GM19193 (cell line): ENCODE data around the gene MOB3B.

ENCODE experiments used
- POLR2A ChIP-seq: IDR thresholded peaks from 4 replicates; pipeline ENCODE4 v1.6.1; 2011; ENCODE audit not compliant: insufficient read depth, insufficient read length; ENCODE audit errors: extremely low read depth

The MOB3B gene

GRCh38 chr9:27352457-27353165 is 177.0 kb downstream of the MOB3B start:
- no peak for TF ChIP-seq POLR2A

- no peak for TF ChIP-seq POLR2A
Measured at GRCh38 chr9:27351438-27351837, 178.2 kb downstream of the MOB3B start.

GRCh38 chr9:27350382-27350976 is 179.1 kb downstream of the MOB3B start:
- no peak for TF ChIP-seq POLR2A

GRCh38 chr9:27349698-27350080 is 179.9 kb downstream of the MOB3B start:
- TF ChIP-seq POLR2A = no peak

DNA sequence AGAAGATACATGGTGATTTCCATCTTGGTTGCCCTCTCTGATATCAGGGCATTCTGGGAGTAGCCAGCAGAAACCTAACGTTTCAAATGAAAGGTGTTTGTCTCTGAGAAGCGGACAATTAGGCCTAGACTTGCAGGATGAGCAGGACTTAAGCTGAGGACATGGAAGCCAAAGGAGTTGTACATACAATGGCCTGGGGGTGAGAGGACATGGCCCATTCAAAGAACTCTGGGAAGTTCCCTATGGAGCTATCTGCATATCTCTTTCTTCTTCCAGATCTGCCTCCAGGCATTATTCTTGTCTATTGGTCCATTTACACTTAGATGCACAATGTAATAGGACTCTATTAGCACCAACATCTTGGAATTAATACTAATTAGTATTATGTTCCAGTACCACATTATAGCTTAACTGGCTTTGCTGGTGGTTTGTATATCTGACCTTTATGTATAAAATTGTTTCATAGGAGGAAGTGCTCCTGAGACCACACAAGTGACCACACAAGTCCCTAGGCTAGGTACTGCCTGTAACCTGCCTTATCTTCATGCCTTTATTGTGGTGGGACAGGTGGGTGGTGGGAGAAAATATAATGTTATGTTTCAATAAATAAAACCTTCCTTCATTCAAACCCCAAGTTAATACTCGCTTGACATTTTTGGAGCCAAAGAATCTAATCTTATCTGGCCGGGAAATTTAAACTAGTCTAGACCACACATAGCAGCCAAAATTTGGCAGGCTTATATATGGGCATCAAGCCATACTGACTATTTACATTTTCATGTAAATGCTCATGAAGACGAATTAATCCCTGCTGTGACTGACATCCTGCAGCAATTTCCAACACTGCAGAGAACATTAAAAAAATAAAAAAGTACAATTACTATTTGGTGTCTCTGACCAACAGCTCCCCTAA is 180.6 kb downstream of the MOB3B start:
- no peak for TF ChIP-seq POLR2A

DNA sequence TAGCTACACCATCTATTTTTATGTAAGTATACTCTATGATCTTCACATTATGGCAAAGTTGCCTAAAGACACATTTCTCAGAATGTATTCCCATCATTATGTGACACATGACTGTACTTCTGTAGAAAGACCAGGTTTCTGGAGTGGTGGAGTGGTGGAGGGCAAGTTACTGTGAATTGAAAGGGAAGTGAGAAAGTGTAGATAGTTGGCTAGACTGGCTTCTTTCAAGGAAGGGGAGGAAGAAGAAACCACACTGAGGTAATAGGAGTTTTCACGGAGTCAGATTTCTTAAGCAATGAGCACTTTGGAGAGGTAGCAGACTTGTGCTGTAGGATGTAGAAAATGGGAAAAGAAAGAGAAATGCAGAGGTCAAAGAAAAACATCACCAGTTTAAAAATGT is 181.7 kb downstream of the MOB3B start:
- TF ChIP-seq POLR2A = no peak

GRCh38 chr9:27344776-27345175 is 184.8 kb downstream of the MOB3B start:
- no peak for TF ChIP-seq POLR2A

DNA sequence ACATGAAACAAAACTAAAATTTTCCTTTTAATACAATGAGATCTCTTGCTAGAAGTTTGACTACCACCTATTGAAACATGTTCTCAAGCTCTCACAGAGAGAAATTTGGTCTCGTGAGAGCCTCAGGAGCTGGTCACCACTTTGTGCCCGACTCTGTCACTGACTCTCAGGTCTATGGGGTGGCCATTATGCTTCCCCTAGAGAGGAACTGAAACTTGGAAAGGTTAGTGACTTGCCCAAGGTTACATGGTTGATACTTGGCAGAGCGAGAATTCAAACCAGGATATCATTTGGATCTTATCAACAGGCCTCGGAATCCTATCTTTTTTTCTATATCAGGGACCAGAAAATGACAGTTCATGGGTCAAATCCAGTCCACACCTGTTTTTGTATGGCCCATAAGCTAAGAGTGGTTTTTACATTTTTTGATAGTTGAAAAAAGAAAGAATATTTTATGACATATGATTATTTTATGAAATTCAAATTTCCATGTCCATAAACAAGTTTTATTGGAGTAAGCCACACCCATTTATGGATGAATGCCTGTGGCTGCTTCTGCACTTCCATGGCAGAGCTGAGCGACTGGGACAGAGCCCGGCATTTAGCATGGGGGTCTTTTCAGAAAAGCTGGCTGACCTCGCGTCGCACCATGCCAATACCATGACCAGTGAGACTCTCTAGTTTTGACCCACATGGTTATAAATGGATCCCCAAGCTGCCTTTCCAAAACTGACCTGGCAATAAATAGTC is 187.9 kb downstream of the MOB3B start:
- no peak for TF ChIP-seq POLR2A

- no peak for TF ChIP-seq POLR2A
Measured at GRCh38 chr9:27340961-27341511, 188.6 kb downstream of the MOB3B start.

DNA sequence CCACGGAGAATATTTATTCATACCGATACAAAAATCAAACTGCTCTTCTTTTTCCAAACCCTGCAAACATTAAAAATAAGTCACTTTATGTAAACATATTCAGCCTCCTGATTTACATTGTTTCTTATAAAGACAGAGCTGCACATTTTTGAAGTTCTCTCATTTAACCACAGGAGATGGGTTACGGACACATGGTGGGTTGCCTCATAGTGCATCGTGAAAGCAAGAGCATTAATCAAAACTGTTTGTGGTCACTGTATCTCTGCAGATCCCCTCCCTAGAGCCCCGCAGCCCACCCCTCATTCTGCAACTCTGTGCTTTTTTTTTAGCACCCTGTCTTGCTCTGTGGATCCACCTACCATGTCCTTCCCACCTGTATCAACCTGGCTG is 189.3 kb downstream of the MOB3B start:
- no peak for TF ChIP-seq POLR2A

DNA sequence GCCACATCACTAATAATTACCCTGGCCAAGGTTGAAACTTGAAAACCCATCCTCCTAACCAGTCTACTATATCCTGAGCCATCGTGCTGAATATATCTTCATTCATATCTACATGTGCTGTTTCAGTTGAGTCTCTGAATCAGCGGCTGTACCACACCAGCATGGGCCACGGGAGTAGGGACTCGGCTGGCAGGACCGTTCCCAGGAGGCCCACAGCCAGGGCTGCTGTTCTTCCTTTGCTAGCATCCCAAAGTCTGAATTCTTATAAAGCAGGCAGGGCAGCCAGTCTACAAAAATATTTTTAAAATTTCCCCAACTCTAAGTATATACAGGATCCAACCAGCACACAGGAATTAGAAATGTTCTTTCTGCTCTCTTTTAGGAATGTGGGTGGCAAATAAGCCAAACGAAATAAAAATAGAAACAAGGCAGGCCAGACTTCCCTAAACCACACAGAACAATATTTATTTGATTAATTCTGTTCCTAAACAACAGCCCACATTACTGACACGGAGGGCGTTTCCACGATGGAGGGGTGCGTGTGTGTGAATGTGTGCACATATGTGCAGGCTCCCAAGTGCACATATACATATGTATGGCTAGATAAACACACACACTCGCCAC is 189.8 kb downstream of the MOB3B start:
- no peak for TF ChIP-seq POLR2A

GRCh38 chr9:27338527-27338903 is 191.1 kb downstream of the MOB3B start:
- no peak for TF ChIP-seq POLR2A

DNA sequence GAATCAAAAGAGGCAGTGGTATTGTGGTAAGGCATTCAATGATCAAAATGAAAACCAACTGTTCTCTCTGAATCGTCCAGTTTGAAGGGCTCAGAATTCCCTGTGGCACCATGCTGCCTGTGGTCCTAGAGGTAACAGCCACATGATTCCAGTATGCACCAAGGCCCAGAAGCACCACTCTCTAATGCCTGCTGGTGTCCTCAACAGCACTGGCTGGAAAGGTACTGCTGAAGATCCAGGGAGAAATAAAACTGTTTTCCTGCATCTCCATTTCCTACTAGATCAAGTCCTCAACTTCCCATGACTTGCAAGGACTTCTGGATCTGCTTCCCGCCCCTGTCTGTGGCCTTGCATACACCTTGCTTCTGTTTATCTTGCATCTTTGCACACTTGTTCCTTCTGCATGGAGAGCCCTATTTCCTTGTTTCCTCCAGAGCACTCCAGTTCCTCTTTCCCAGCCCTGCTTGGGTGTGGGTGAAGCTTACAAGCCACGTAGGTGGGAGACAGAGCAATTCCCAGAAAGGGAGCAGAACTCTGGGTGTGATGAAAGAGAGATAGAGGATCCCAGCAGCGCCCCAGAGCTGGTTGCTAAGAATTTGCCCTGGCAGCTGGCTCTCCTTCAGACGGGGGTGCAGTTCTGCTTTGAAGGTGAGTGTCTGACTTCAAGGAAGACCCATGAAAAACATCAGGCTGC is 191.6 kb downstream of the MOB3B start:
- TF ChIP-seq POLR2A = no peak

DNA sequence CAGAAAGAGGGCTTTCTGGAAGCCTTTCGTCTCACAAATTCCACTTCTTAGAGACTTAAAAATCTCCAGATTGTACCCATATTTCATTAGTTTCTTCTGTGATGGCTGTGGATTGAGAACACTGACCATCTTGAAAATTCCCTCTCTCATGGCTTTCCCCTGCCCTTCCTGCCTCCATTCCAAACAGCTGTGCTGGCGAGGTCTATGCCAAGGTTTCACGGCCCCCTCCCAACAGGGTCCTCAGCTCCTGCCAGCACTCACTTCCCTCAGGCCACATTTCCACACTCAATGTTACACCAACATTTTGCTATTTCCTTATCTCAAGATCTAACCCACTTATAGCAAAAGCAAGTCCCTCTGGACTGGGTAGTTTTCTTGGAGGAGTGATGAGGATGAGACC is 192.4 kb downstream of the MOB3B start:
- TF ChIP-seq POLR2A = no peak
